BLaER1 treated with 17β-estradiol and CSF1 and Interleukin-3, amounts not matched to agents 10 nM and 100 nM (cell line): Measurements from ENCODE around the gene CTBP2.

Experiments used
- H3K27ac ChIP-seq, 11 experiments: shearing (Covaris generic); formaldehyde crosslinking; 2 replicates each; pipeline ENCODE4 v1.8.1; 2022
- H3K27me3 ChIP-seq, 11 experiments: shearing (Covaris generic); formaldehyde crosslinking; 2 replicates each; pipeline ENCODE4 v1.8.1; 2022
- H3K36me3 ChIP-seq, 11 experiments: shearing (Covaris generic); formaldehyde crosslinking; 2 replicates each; pipeline ENCODE4 v1.8.1; 2022
- H3K4me1 ChIP-seq, 10 experiments: shearing (Covaris generic); formaldehyde crosslinking; 2 replicates each; pipeline ENCODE4 v1.8.1; 2022
- H3K4me2 ChIP-seq, 11 experiments: shearing (Covaris generic); formaldehyde crosslinking; 2 replicates each; pipeline ENCODE4 v1.8.1; 2022
- H3K4me3 ChIP-seq, 10 experiments: shearing (Covaris generic); formaldehyde crosslinking; 2 replicates each; pipeline ENCODE4 v1.8.1; 2022
- H3K9ac ChIP-seq, 11 experiments: shearing (Covaris generic); formaldehyde crosslinking; 2 replicates each; pipeline ENCODE4 v1.8.1; 2022
- H3K9me3 ChIP-seq, 11 experiments: shearing (Covaris generic); formaldehyde crosslinking; replicated peaks in 1 of 11; 2 replicates each; pipeline ENCODE4 v1.8.1; 2022
- H4K20me1 ChIP-seq, 11 experiments: shearing (Covaris generic); formaldehyde crosslinking; 2 replicates each; pipeline ENCODE4 v1.8.1; 2022
- Cebpa-rat ChIP-seq, 11 experiments: shearing (Covaris generic); IDR thresholded peaks; 2 replicates each; pipeline ENCODE4 v1.8.1; 2022

The CTBP2 gene

GRCh38 chr10:125201791-125202622, 41.6 kb upstream of the CTBP2 start:
- Histone ChIP-seq H3K9ac (no peak overlapping the region), H4K20me1 (no peaks in the 10 kb centered on the region), H3K27me3 (no peaks in the 10 kb centered on the region), H3K36me3 (no peaks in the 10 kb centered on the region), H3K27ac (no peak overlapping the region), H3K4me1 (peaks cover 9 to 16% (median 13%) of the 10 kb centered on the region in 10 experiments; a peak in 19 of 20 replicates), H3K4me2 (peak overlapping the region in 6 of 11 experiments; percentile 25 to 48 (median 34); a peak in 10 of 22 replicates), H3K4me3 (no peak overlapping the region), H3K9me3 (no peaks in the 10 kb centered on the region)
- no peak for TF ChIP-seq Cebpa-rat (IDR thresholded peaks at IDR 0.05)

- peak overlapping the region; percentile 19 to 48 (median 33); a peak in 15 of 22 replicates for H3K4me2 ChIP-seq
- H3K36me3 ChIP-seq, result no peaks in the 10 kb centered on the region
- H3K27me3 ChIP-seq, result no peaks in the 10 kb centered on the region
- no peak overlapping the region for H3K4me3 ChIP-seq
- no peak overlapping the region for H3K9ac ChIP-seq
- no peak overlapping the region for H3K27ac ChIP-seq
- no peak for TF ChIP-seq Cebpa-rat (IDR thresholded peaks at IDR 0.05)
- H3K4me1 ChIP-seq, result peaks cover 9 to 22% (median 18%) of the 10 kb centered on the region in 10 experiments
- no peaks in the 10 kb centered on the region for H3K9me3 ChIP-seq
- no peaks in the 10 kb centered on the region for H4K20me1 ChIP-seq
Measured at GRCh38 chr10:125201108-125201524, 40.8 kb upstream of the CTBP2 start.

- Histone ChIP-seq H3K27ac (no peak overlapping the region), H3K9me3 (no peaks in the 10 kb centered on the region)
Measured at GRCh38 chr10:125200396-125200795, 40.0 kb upstream of the CTBP2 start.

GRCh38 chr10:125199270-125199669, 38.9 kb upstream of the CTBP2 start:
- no peaks in the 10 kb centered on the region for H4K20me1 ChIP-seq
- no peak for TF ChIP-seq Cebpa-rat (IDR thresholded peaks at IDR 0.05)
- no peaks in the 10 kb centered on the region for H3K27me3 ChIP-seq
- H3K4me1 ChIP-seq, result peaks cover 9 to 31% (median 28%) of the 10 kb centered on the region in 10 experiments
- H3K4me2 ChIP-seq, result no peak overlapping the region
- H3K4me3 ChIP-seq, result no peak overlapping the region
- H3K27ac ChIP-seq, result no peak overlapping the region
- H3K9me3 ChIP-seq, result no peaks in the 10 kb centered on the region
- no peaks in the 10 kb centered on the region for H3K36me3 ChIP-seq
- no peak overlapping the region for H3K9ac ChIP-seq

More at GRCh38 chr10:125200396-125200795, 40.0 kb upstream of the CTBP2 start:
- H3K9ac ChIP-seq, result no peak overlapping the region
- peak overlapping the region in 8 of 11 experiments; percentile 19 to 48 (median 30); a peak in 10 of 22 replicates for H3K4me2 ChIP-seq
- H3K4me3 ChIP-seq, result no peak overlapping the region
- H4K20me1 ChIP-seq, result no peaks in the 10 kb centered on the region
- no peak for TF ChIP-seq Cebpa-rat (IDR thresholded peaks at IDR 0.05)
- H3K27me3 ChIP-seq, result no peaks in the 10 kb centered on the region
- peaks cover 9 to 29% (median 25%) of the 10 kb centered on the region in 10 experiments for H3K4me1 ChIP-seq
- no peaks in the 10 kb centered on the region for H3K36me3 ChIP-seq

- Histone ChIP-seq H3K27me3 (no peaks in the 10 kb centered on the region), H4K20me1 (0 out of 22 replicates have a peak, but pooled peaks cover 0 to 3% (median 0%) of the 10 kb centered on the region in 11 experiments), H3K4me3 (no peak overlapping the region), H3K4me1 (peaks cover 0 to 19% (median 13%) of the 10 kb centered on the region in 10 experiments; a peak in 14 of 20 replicates), H3K27ac (no peak overlapping the region), H3K36me3 (no peaks in the 10 kb centered on the region), H3K9ac (no peak overlapping the region), H3K4me2 (no peak overlapping the region; a peak in 1 of 22 replicates), H3K9me3 (no peaks in the 10 kb centered on the region)
- no peak for TF ChIP-seq Cebpa-rat (IDR thresholded peaks at IDR 0.05)
Measured at GRCh38 chr10:125194814-125195213, 34.5 kb upstream of the CTBP2 start.

- H3K4me2 ChIP-seq, result no peak overlapping the region
- H3K9ac ChIP-seq, result no peak overlapping the region
- peaks cover 0 to 22% (median 14%) of the 10 kb centered on the region in 10 experiments; a peak in 14 of 20 replicates for H3K4me1 ChIP-seq
- no peak overlapping the region for H3K27ac ChIP-seq
- no peaks in the 10 kb centered on the region for H3K27me3 ChIP-seq
- H4K20me1 ChIP-seq, result 0 out of 22 replicates have a peak, but pooled peaks cover 0 to 3% (median 0%) of the 10 kb centered on the region in 11 experiments
- TF ChIP-seq Cebpa-rat (IDR thresholded peaks at IDR 0.05), result no peak
- no peaks in the 10 kb centered on the region for H3K9me3 ChIP-seq
- no peaks in the 10 kb centered on the region for H3K36me3 ChIP-seq
- H3K4me3 ChIP-seq, result no peak overlapping the region
Measured at GRCh38 chr10:125193306-125193877, 33.0 kb upstream of the CTBP2 start.

- Histone ChIP-seq H4K20me1 (0 out of 22 replicates have a peak, but pooled peaks cover 0 to 3% (median 0%) of the 10 kb centered on the region in 11 experiments), H3K4me1 (peaks cover 0 to 22% (median 14%) of the 10 kb centered on the region in 10 experiments; a peak in 14 of 20 replicates), H3K9me3 (no peaks in the 10 kb centered on the region), H3K4me2 (no peak overlapping the region), H3K27ac (no peak overlapping the region), H3K27me3 (no peaks in the 10 kb centered on the region), H3K36me3 (no peaks in the 10 kb centered on the region), H3K4me3 (no peak overlapping the region), H3K9ac (no peak overlapping the region)
- TF ChIP-seq Cebpa-rat (IDR thresholded peaks at IDR 0.05), result no peak
Measured at GRCh38 chr10:125192620-125193019, 32.3 kb upstream of the CTBP2 start.

- H3K9ac ChIP-seq, result no peak overlapping the region
- TF ChIP-seq Cebpa-rat (IDR thresholded peaks at IDR 0.05), result no peak
- H3K4me1 ChIP-seq, result peaks cover 0 to 22% (median 14%) of the 10 kb centered on the region in 10 experiments; a peak in 14 of 20 replicates
- H3K36me3 ChIP-seq, result no peaks in the 10 kb centered on the region
- H4K20me1 ChIP-seq, result 0 out of 22 replicates have a peak, but pooled peaks cover 0 to 3% (median 0%) of the 10 kb centered on the region in 11 experiments
- no peak overlapping the region for H3K4me2 ChIP-seq
- H3K9me3 ChIP-seq, result no peaks in the 10 kb centered on the region
- H3K27me3 ChIP-seq, result no peaks in the 10 kb centered on the region
- no peak overlapping the region for H3K27ac ChIP-seq
- no peak overlapping the region for H3K4me3 ChIP-seq
Measured at GRCh38 chr10:125192005-125192404, 31.6 kb upstream of the CTBP2 start.

- H3K9me3 ChIP-seq, result no peaks in the 10 kb centered on the region
- H3K36me3 ChIP-seq, result no peaks in the 10 kb centered on the region
- no peak overlapping the region for H3K27ac ChIP-seq
- peaks cover 0 to 14% (median 8%) of the 10 kb centered on the region in 10 experiments; a peak in 14 of 20 replicates for H3K4me1 ChIP-seq
- no peak for TF ChIP-seq Cebpa-rat (IDR thresholded peaks at IDR 0.05)
- no peak overlapping the region for H3K4me3 ChIP-seq
- H3K27me3 ChIP-seq, result no peaks in the 10 kb centered on the region
- no peak overlapping the region for H3K9ac ChIP-seq
- no peak overlapping the region for H3K4me2 ChIP-seq
- 0 out of 22 replicates have a peak, but pooled peaks cover 0 to 3% (median 0%) of the 10 kb centered on the region in 11 experiments for H4K20me1 ChIP-seq
Measured at GRCh38 chr10:125190946-125191345, 30.6 kb upstream of the CTBP2 start.
